Measurements from ENCODE around the gene ADAM22. TPM values are rescaled to one million over a fixed set of nuclear protein-coding genes. Genes with fewer than 3 reads are reported as not detected.

ADAM22 gene
- total RNA-seq, 1 donor from 2014 or later: 0.13 TPM

- no peak for DNase-seq (ENCODE audit: low read depth, low spot score)
Observed at GRCh38 chr7:88217675-88218428, 283.8 kb downstream of the ADAM22 start.

DNA sequence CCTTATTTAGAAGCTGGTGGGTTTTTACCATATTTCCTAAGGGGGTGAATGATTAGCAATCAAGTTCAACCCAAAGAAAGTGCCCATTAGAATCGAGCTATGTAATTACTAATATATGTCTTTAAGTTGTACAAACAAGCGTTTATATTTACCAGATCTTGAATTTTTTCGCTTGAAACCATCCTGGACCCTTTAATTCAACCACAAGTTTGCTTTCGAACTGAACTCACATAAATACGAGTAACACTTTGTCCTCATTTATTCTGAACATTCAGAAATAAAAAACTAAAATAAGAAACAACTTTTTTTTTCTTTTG is 284.3 kb downstream of the ADAM22 start:
- DNase-seq (ENCODE audit: low read depth, low spot score): no peak

DNA sequence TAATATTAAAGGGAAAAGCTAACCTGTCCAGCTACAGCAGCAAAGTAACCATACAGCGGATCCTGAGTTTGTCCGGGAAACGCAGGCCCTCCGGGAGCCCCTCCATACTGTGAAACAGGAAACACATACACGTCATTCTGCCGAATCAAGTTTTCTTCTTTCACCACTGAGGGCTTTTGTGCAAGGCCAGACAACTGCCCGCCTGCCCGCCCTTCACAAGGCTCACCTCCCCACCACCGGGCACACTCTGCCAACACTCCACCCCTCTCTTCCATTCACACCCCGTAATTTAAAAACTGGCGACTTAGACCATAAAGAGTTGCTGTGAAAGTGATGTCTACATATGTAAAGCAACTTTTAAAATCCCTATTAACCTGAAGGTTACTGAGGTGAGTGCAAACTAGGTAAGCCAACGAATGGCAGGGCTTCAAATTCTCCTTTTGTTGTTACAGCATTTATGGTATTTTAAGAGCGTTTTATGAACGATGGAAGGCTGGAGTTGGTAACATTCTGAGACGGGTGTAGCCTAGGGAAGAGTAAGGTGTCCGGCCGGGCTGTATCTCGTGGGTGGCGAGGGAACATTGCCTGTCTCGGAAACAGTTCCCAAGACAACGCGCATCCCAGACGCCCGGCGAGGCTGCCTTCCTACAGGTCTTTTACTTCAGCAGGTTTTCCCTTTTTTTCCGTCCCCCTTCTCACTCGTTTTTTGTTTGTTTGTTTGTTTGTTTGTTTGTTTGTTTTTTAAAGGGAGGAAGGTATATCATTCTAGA is 285.0 kb downstream of the ADAM22 start:
- peak; percentile 22 for DNase-seq (ENCODE audit: low read depth, low spot score)

DNA sequence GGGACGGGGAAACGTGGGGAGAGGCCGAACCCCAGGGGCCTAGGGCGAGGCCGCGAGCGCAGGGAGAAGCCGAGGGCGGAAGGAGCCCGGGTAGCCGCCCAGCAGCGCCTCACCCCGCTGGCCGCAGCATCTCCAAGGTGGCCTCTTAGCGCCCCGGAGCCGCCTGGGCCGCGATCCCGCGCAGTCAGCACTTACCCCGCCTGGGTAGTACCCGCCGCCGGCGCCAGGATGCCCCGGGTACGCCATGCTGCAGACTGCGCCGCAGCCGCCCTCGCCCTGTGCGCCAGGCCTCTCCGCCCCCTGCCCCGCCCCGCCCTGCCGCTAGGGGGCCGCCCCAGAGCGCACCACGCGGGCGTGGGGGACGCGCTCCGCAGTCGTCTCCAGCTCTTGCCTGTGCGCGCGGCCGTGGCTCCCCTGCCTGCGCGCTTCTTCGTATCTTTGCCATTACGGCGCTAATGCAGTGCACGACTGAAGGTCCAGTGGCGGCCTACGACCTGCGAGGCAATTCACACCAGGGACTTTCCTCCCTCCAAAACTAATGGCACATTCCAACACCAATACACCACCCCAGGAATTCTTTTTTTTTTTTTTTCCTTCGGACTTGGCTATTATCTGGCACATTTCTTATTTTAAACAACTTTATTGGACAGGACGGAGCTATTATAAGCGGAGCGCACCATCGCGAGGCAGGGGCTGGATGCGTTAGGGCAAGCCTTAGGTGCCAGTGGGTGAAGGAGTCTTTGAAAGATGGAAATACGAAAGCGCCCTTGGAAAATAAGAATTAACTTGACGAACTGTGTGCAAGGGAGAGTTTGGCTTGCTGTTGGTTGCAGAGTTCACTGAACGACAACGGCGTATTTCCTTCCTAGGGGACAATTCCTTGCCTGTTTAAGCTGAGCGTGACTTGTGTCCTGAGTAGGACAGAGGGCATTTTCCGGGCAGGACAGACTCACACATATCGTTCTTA is 286.0 kb downstream of the ADAM22 start, which contains the start of gene SRI:
Gene SRI (minus strand): TSS at position 258 of the 967 bp plus-strand sequence. CDS start 12 bp downstream, at position 246.
- DNase-seq (ENCODE audit: low read depth, low spot score): peak; percentile 59

- DNase-seq (ENCODE audit: low read depth, low spot score): no peak
Observed at GRCh38 chr7:88223265-88223664, 289.2 kb downstream of the ADAM22 start.

- no peak for DNase-seq (ENCODE audit: low read depth, low spot score)
Observed at GRCh38 chr7:88224601-88225275, 290.7 kb downstream of the ADAM22 start.

DNA sequence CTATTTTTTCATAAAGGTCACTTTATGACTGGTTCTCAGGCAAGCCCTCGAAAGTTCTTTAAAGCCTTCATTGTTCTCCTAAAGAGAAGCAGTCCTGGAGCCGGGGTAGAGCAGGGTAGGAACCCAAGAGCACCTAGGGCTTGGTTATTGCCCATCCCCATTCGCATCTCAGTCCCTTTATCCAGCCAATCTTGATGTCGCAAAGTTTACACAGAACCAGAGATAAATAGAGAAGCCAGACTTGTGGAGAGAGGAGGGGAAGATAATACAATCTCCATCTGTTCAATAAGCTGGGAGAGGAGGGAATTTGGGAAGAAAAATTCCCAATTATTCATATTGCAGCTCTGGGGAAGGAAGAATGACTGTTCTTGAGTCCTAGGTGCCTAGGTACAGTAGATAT is 292.1 kb downstream of the ADAM22 start:
- no peak for DNase-seq (ENCODE audit: low read depth, low spot score)

DNA sequence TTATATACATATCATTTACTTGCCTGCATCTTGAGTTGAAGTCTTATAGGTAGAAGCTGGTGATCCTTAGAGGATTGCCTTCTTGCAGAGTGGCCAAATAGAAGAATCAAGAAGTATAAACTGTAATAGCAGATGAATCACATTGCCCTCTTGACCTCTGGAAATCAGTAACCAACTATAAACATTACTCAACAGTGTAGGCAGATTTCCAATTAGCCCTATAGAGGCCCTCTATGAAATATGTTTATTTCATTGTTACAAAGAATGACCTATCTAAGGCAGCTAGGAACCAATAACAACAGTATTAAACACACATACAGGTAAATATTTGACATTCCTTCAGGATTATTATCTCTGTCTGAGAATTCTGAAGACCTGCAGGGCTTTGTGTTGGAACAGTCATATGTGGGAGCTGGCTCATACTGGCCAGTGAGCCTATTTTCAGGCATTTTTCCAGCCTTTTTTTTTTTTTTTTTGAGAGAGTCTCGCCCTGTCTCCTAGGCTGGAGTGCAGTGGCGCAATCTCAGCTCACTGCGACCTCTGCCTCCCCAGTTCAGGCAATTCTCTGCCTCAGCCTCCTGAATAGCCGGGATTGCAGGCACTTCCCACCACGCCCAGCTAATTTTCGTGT is 292.9 kb downstream of the ADAM22 start:
- DNase-seq (ENCODE audit: low read depth, low spot score): peak; percentile 37

DNA sequence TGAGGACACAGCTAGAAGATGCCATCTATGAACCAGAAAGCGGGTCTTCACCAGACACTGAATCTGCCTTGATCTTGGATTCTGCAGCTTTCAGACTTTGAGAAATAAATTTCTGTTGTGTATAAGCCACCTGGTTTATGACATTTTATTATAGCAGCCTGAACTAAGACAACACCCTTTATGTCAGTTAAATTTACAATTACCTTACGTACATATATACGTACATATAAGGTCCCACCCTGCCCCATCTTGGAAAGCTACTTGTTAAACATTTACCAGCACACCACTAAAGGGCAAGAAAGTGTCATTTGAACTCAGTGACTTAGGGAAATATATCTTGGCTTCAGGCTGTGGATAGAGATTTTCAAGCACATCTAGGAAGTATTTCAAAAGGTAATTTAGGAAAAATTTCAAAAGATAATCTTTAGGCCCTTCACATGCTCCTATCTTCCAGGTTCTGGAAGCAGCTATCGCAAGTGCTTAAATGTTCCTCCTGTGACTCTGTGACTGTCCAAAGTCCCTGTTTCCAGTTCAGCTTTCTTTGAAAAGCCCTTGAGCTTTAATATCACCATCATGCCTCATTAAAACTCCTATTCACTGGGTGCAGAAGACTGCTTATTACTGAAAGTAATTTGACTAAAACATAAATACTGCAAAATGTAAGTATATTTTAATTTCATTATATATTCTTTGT is 295.4 kb downstream of the ADAM22 start:
- no peak for DNase-seq (ENCODE audit: low read depth, low spot score)

- no peak for DNase-seq (ENCODE audit: low read depth, low spot score)
Observed at GRCh38 chr7:88230646-88231045, 296.6 kb downstream of the ADAM22 start.

DNA sequence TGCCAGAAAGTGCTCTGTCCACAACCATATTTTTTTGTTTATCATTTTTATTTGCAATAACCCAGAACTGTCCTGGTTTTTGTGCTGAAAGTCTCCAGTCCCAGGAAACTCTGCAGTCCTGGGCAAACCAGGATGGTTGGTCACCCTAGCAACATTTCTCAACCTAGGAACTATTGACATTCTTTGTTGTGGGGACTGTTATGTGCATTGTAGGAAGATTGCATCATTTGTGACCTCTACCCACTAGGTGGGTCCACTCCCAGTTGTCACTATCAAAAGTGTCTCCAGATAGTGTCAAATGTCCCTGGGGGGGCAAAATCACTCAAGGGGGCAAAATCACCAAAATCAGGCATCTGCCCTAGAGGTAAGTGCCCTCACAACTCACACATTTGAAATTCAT is 299.8 kb downstream of the ADAM22 start:
- no peak for DNase-seq (ENCODE audit: low read depth, low spot score)

DNA sequence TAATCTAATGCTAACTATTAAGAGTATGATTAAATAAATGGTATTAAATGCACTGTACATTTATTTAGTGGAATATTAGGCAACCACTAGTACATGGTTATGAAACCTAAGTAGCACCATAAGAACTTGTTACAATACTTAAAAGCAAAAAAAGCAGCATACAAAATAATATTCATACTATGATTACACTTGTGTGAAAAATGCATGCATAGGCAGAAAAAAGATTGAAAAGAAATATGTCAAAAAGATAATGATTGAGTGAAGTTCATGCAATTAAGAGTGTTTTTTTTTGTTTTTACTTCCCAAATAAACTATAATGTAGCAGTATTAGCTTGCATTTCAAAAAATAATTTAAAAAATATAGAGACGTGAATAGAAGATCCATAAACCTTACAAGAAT is 305.8 kb downstream of the ADAM22 start:
- no peak for DNase-seq (ENCODE audit: low read depth, low spot score)

GRCh38 chr7:88243345-88243909 is 309.4 kb downstream of the ADAM22 start:
- no peak for DNase-seq (ENCODE audit: low read depth, low spot score)

- no peak for DNase-seq (ENCODE audit: low read depth, low spot score)
Observed at GRCh38 chr7:88244258-88244657, 310.2 kb downstream of the ADAM22 start.

Other genes with a start within 250 kb of the ADAM22 start
- gene SLC25A40, start 57.9 kb upstream of the ADAM22 start, total RNA-seq: 4.3 and 6.1 TPM in 2 replicates
- 23.7 and 40.1 TPM in 2 replicates for gene DBF4, start 57.8 kb upstream of the ADAM22 start, total RNA-seq